Superior temporal gyrus (tissue), 1 donor: ENCODE measurements around the gene TREM1.
"Not testable (repeated sequence)": the region's sequence is repeated elsewhere in the genome, so short reads cannot be mapped to it uniquely, and the experiment has no call there.

Experiments
- DNase-seq: peaks from one replicate; pipeline ENCODE4 v3.0.0-alpha.2; 2016; ENCODE audit errors: extremely low spot score

Gene TREM1

DNA sequence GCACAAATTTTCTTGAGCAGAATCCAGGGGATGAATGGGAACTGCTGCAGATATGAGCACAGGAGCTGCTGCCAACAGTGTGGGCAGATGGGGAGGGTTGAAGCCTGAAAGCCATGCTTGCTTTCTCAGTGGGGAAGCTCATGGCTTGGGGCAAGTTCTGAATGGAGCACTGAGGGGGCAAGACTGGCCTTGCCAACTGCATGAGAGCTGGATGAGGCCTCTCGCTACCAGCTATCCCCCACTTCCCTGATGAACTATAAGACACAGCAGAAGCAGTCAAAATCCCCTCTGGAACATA, 28.3 kb downstream of the TREM1 start:
- DNase-seq, result no peak

DNA sequence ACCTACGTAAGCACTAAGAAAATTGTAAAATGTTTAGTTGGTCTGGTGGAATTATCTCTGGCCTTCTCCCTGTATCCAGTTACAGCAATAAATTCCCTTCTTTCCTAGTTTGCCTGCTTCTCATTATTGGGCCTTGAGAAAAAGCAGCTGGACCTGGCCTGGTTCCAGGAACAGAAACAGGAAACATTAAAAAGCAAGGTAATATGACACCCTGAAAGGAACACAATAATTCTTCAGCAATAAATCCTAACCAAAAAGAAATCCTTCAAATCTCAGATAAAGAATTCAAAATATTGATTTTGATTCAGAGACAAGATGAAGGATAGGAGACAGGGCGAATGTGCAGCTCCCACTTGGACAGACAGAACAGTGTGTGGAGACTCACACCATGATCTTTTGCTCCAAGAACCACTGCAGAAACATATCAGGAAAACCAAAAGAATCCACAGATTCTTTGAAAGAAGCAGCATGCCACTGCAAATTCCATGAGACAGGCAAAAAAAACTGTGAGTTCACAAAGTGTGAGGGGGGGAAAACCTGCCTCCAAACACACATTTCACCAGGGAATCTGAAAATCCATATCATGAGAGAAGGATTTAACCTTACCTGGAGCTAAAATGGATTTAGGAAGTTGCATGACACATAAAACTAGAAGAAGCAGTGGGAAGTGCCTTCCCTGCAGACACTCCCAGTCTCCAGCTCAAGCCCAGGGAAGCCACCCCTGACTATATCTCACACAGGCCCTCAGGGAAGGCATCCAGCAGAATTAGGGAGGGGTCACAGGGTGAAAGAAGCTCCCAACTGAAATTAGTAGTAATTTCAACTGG, 28.9 kb downstream of the TREM1 start:
- no peak for DNase-seq

DNA sequence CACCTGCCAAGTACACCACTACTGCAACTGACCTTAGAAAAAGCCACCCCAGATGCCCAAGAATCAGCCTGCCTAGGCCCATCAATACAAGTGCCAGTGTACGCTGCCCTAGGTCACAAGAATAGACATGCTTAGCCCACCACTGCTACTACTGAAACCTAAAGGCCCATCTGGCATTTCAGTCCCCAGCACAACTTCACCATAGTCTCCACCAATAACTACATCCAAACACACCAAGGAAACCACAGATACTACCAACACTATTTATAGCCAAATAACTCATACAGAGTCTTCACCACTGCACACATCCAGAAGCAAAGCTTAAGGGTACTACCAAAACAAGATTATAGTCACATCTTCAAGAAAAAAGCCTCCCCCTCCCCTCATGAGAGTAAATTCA, 30.1 kb downstream of the TREM1 start:
- no peak for DNase-seq

DNA sequence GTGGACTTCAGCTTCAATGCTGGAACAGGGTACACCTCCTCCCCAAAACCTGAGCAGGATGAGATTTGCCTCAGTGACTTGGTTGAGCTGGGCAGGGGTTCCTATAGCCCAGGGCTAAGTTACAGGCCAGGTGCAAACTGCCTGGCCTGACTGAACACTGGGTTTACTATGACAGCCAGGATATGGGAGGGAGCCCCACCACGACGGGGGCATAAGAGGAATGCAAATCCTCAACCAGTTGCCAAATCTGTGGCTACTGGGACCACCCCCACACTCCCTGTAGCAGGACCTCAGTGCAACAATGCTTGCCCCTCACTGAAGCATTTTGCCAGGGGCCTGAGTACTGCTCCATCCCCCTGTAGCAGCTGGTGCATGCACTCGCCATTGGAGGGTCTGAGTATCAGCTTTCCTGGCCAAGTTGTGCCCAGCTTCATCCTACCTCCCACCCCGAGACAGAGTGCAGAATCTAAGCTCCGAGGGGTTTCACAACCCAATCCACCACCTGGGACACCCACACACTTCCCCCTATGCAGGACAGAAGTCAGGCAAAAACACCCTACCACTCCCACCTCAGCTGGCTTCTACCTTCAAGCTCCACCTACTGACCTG, 30.7 kb downstream of the TREM1 start:
- no peak for DNase-seq

DNA sequence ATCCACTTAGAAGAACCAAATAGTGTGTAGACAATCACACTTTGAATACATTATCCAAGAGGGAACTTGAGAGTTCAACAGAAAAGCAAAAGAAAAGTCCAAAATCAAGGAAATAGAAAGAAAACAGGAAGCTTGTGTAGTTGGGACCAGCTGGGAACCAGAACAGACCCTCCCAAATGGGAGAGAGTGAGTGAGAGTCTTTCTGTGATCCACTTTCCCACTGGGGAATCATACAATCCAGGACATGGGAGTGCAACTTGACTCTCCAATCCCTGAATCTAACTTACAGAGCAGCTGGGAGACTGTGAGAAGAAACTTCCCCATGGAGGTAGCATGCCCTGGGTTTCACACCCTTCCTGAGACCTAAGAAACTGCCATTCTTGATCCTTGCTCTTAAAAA, 31.4 kb downstream of the TREM1 start:
- no peak for DNase-seq

DNA sequence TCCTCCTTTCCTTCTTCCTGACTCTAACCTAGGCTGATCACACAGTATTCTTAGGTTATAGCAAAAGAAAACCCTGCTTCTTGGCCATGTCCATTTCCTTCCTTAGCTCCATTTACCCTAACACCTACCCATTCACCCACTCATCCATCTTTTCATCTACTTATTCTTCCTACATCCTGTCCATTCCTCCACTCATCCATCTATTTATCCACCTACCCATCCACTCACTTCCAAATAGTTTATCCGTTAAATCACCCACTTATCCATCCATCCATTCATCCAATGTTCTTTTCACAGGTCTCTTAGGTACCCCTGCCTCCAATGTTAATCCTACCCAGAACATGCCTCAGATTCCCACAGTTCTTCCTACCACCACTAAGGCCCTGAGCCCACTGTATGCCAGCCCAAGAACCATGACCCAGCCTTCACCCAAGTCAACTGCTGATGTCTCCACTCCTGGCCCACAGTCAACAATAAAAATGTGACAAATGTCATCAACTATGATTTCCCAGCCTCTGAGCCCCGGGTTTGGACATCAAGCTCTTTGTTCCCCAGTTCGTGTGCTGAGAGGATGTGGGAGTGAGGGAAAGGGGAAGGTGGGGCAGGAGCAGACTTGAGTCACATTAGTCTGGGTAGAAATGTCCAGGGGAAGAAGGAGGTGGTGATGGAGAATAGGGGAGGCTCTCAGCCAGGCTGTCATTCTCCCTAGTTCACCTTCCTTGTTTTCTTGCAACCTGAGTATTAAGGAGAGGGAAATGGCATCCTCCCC, 33.9 kb downstream of the TREM1 start:
- no peak for DNase-seq

DNA sequence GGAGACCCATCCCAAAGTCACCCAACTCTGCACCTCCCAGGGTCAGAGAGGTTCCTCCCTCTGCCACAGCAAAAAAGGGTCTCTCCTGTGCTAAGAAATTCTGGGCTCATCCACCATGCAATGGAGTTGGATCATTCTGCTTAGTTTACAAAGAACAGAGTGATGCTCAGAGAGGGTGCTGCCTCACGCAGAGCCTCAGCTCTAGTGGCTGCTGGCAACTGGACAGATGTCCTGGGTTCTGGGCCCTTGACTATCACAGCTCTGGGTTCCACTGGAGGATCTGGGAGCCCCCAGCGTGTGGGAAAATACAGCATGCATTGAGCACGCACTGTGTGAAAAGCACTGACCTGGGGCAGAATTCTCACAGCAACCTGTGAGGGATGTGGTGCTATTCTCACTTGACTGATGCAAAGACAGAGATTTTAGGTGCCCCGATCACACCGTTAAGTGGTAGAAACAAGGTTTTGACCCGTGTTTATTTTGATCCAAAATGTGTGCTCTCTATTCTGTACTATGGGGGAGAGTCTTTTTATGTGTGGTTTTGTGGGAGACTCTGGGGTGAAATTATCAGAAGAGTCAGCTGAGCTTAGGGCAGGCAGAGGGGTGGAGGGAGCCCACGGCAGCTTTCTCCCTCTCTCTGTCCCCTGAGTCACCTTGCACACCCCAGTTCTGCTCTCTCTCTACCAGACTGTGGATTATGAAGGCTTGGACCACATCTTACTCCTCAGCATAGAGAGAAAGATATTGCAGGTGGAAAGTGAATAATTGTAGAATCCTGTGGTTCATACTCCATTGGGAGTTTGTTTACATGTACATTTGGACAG, 38.4 kb downstream of the TREM1 start:
- DNase-seq, result no peak

DNA sequence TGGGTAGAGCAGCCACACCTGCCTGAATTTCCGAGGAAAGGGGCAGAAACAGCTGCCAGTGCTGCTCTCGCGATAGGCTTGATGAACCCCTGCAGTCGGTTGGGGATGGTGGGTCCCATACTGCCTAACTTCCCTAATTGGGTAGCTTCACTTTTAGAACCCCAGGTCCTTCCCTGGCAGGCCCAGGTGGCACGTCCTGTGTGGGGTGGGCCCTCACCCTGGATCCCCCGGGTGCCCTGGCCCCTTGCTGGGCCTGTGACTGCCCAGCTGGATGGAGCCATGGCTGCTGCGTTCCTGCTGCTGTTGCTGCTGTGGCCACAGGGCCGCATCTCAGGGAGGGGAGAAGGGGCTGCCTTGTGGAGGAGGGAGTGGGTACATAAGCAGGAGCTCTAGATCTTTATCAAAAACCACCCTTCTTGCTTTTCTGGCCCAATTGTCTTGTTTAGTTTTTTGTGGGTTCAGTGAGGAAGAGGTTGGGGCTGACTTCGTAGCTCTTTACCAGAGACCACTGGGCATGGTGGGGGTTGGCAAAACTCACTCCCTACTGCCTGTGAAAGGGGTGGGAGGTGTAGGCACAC, 39.1 kb downstream of the TREM1 start:
- DNase-seq, result no peak

DNA sequence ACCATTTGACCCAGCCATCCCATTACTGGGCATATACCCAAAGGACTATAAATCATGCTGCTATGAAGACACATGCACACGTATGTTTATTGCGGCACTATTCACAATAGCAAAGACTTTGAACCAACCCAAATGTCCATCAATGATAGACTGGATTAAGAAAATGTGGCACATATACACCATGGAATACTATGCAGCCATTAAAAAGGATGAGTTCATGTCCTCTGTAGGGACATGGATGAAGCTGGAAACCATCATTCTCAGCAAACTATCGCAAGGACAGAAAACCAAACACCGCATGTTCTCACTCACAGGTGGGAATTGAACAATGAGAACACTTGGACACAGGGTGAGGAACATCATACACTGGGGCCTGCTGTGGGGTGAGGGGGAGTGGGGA, 40.0 kb downstream of the TREM1 start:
- DNase-seq, result not testable (repeated sequence)

DNA sequence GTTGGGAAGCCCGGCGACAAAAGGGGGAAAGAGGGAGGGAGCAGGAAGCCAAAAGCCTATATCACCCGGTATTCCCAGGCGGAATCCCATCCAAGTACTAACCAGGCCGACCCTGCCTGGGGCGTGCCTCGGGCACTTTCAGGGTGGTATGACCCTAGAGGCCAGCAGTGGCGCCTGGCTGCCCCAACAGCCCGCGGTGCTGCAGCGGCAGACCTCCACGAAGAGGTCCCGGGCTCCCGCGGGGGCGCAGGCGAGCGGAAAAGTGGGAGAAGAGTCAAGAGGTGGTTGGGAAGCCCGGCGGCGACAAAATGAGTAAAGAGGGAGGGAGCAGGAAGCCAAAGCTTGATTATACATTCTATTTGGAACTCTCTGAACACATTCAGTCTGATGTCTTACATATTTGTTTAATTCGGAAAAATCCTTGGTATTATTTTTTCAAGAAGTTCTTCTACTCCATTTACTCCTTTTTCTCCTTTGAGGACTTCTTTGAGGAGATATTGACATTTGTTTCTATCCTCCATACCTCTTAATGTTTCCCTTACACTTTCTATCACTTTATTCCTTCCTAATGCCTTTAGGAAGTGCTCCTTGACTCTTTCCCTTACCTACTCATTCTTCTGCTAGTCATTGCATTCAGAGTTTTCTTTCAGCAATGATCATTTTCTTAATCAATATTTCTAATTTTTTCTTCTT, 46.9 kb downstream of the TREM1 start:
- DNase-seq, result no peak

DNA sequence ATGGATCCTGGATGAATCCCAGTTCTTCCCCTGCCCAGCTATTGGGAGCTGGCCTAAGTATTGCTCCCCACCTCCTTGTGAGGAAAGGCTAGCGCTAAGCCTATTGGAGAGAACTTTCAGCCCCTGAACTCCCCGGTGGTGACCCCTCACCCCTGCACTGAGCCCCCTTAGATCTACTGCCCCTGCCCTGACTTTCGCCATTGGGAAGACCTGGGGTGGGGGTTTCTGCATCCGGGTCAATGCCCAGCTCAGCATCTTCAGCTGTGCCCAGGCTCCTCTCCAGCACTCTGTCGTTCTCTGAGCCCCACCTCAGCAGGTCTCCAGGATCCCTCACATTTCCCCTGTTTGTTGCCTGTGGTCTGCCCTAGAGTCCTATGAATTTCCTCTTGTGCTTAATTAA, 49.4 kb downstream of the TREM1 start:
- no peak for DNase-seq

DNA sequence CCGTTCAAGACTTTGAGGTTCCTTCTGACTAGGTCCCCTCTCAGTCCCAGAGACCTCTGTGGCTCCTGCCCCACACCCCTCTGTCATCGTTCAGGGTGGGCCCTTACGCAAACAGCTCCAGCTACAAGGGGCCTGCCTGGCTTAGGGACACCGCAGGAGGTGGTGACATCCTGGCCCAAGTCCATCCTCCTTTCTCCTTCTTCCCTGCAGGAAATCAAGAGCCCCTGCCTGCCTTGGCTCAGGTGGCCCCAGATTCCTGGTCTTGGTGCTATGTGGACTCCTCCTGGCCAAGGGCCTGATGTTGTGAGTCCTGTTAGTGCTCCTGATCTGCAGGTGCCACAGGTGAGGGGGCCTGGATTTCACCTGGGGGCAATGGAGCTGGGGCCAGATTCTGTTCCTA, 50.2 kb downstream of the TREM1 start:
- no peak for DNase-seq

DNA sequence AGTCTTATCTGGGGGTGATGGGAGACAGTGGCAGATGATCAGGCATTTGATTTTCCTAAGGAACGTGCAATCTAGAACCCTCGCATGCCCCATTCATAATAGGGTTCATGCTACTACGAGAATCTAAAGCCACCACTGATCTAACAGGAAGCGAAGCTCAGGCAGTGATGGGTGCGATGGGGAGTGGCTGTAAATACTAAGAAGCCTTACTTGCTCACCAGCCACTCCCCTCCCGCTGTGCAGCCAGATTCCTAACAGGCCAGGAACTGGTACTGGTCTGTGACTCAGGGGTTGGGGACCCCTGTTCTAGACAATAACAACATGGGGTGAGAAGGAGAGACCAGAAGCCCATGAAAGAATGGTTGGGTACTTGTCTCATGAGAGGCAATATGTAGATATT, 53.8 kb downstream of the TREM1 start:
- no peak for DNase-seq

DNA sequence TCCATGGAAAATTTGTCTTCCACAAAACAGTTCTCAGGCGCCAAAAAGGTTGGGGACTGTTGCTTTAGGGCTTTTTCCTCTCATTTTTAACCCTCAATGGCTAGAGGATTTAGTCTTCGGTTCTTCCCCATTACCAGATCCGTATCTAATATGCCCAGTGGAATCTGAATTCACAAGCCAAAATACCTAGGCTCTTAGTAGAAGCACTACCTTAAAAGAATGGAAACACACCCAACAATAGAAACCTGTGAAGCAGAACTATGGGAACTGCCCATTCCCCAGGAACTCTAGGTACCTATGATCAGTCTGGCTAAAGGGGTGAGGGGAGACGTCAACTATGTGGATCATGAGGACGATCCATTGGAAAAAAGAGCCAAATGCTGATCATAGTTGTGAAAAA, 55.2 kb downstream of the TREM1 start:
- DNase-seq, result no peak

DNA sequence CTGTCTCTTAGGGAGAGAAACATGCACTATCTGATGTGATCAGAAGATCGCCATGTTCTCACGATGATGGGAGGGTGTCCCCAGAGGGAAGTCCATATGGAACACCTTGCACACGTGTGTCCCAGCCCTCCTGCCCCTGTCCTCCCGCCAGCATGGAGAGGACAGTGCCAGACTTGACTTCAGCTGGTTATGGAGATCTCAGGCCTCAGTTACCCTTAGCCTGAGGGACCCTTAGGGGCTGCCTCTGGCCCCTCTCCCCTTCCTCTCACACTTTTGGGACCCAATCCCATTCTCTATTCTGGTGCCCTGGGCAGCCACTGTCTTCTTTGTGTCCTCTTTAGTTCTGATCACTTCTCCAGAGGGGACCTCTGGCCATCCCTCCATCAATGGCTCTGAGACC, 56.8 kb downstream of the TREM1 start:
- DNase-seq, result no peak

DNA sequence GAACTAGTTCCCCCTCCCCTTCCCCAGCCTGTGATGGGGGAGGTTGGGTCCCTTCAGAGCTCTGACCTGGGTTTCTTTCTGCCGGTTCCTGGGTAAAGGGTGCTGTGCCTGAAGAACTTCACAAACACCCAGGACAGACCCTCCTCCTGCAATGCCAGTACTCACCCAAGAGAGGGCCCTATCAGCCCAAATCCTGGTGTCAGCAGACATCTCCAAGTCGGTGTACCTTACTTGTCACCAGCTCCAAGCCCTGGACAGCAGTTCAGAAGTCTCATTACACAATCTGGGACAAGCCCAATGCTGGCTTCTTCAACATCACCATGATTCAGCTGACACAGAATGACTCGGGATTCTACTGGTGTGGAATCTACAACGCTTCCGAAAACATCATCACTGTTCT, 57.9 kb downstream of the TREM1 start:
- no peak for DNase-seq

DNA sequence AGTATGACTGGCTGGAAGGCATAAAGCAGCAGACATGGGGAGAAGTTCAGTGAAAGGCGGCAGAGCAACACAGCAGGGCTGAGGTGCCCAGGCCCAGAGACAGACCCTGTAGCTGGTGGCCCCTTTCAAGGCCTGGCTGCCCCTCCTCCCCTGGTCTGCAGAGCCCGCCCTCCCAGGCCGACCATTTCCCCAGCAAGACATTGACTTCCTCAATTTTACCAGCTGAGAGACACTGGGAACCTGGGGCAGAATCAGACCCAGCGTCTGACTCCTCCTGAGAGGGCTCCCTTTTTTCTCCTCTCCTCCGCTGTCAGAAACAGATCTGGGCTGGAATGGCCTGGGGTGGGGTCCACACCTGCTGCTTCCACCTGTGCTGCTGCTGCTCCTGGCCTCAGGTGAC, 58.4 kb downstream of the TREM1 start, which contains the start of gene TREML4:
Gene TREML4 (plus strand): TSS at position 254 of the 400 bp plus-strand sequence. CDS start 79 bp downstream, at position 333.
- no peak for DNase-seq

DNA sequence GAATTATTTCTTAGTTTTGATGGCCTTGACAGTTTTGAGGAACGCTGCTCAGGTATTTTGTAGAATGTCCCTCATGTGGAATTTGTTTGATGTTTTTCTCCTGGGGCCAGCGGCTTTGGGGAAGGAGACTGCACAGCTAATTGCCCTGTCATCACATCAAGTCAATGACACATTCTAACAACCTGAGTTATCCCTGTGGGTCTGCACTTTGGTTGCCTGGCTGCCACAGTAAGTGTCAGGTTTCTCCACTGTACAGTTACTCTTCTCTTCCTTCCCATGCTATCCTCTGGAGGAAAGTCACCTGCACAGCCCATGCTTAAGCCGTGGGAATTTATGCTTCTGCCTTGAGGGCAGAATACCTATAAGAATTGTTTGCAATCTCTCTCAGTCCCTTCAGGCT, 59.7 kb downstream of the TREM1 start:
- DNase-seq, result no peak

DNA sequence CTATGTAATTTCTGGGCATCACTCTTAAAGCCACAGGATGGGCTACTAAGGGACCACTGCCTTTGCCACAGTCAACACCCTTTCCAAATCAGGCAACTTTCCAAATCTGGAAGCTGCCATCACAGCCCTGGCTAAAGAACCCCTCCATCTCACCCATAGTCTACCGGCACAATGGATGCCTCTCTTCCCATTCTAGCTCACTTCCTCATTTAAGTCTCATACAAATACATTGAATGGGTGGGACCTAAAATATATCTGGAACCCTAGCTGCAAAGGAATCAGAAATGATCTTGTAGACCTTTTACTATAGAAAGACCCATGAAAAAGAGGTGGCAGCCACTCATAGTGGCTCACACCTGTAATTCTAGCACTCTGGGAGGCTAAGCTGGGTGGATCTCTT, 61.7 kb downstream of the TREM1 start:
- DNase-seq, result no peak
